HG03196 (cell line): ENCODE measurements around the gene PTPRE.
A peak's percentile ranks its signal among the peaks of the same experiment; 100 is the strongest.
"Not testable (repeated sequence)": the region's sequence is repeated elsewhere in the genome, so short reads cannot be mapped to it uniquely, and the experiment has no call there.

Source experiments
- ATAC-seq: cut with Tn5 transposase; IDR thresholded peaks from one replicate; pipeline ENCODE4 v1.9.1; 2021; ENCODE audit not compliant: unreplicated experiment

Gene PTPRE

DNA sequence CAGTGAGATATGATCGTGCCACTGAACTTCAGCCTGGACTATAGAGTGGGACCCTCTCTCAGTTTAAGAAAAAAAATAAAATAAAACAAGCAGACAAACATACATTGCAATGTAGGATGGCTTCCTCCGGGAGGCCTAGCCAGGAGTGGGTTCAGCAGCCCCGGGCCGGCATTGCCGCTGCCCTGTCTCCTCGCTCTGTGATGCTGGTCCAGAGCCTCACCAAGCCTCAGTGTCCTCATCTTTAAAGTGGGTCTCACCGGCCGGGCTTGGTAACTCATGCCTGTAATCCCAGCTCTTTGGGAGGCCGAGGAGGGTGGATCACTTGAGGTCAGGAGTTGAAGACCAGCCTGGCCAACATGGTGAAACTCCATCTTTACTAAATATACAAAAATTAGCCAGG lies 71.6 kb downstream of the PTPRE start:
- no peak for ATAC-seq

GRCh38 chr10:127979045-127979444 lies 72.1 kb downstream of the PTPRE start:
- no peak for ATAC-seq

DNA sequence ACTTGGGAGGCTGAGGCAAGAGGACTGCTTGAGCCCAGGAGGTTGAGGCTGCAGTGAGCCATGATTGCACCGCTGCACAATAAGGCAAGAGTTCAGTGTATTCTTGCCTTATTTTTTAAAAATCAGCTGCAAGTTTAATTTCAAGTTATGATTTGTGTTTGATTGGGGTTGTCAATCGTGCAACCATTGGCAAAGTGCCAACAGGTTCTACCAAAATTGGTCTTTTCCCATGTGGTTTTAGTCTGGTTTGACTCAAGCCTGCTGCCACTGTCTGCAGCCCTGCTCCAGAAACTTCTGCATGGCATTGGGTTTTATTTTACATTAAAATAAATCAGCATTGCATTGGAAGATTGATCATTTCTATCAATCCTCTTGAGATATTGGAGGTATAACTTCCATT lies 72.7 kb downstream of the PTPRE start:
- no peak for ATAC-seq

GRCh38 chr10:127980898-127981297 lies 74.0 kb downstream of the PTPRE start:
- ATAC-seq = no peak

DNA sequence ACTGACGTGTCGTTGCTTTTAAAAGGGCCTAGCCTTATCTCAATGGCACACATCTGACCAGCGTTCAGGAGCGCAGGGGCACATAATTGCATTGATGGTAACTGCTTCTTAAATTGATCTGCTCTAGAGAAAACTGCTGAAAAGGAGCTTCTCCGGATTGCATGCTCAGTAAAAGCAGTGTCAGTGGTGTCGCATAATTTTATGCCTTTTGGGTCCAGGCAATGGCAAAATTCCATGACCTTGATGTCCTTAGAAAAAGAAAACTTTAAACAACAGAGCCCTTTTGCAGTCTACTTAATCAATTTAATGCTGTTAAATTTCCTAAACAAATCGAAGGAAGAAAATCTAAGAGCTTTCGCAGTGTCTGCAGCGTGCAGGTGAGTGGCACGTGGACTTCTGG lies 75.7 kb downstream of the PTPRE start:
- no peak for ATAC-seq

GRCh38 chr10:127983344-127984100 lies 76.6 kb downstream of the PTPRE start:
- no peak for ATAC-seq

- no peak for ATAC-seq
These were observed 78.0 kb downstream of the PTPRE start for GRCh38 chr10:127984945-127985344.

- no peak for ATAC-seq
These were observed 79.9 kb downstream of the PTPRE start for GRCh38 chr10:127986531-127987466.

- no peak for ATAC-seq
These were observed 80.8 kb downstream of the PTPRE start for GRCh38 chr10:127987467-127988380.

GRCh38 chr10:127989481-127990012 lies 82.6 kb downstream of the PTPRE start:
- ATAC-seq = no peak

DNA sequence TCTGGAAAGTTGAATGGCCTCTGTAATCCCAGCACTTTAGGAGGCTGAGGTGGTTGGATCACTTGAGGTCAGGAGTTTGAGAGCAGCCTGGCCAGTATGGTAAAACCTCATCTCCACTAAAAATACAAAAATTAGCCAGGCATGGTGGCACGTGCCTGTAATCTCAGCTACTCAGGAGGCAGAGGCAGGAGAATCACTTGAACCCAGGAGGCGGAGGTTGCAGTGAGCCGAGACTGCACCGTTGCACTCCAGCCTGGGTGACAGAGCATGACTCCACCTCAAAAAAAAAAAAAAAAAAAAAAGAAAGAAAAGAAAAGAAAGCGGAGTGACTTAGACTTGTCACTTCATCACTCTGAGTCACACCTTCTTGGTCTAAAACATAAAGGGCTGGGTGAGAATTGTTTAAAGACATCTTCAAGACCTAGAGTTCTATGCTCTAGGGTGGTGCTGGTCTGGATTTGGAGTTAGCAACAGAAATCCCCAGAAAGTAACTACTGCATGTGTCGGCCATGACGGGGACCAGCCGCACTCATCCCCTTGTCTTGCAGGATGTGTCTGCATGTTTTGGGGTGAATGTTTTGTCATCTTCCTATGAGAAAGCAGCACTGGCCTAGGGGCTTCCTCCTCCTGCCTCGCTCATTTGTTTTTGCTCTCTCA lies 83.4 kb downstream of the PTPRE start:
- ATAC-seq = not testable (repeated sequence)

DNA sequence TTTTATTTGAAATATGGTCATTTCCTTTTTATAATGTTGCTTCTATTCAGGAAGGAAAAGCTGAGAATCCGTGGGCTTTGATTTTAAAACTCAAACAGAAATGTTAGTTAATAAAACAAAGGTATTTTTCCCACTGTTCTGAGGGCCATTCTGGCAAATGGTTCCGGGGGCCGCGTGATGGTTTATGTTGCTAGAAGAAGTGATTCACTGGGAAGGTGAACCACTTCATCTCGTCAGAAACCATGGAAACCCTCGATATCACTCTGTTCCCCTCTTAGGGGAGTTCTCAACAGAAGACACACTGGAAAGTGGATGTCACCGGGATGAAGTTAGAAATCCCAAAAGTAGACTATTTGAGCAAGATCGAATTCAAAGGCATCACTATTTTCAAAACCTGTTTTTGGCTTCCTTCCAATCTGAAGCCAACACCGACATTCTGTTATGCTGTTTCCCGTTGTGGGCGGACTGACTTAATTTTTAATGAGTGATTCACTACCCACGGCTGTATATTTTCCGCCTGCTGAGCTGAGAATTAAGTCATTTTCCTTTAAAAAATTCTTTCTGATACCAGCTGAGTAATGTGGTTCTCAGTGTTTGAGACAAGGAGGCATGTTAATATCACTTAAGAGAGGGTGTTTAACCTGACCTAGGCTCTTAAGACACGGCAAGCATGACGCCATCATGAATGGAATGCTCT lies 84.1 kb downstream of the PTPRE start:
- ATAC-seq = peak; percentile 47

- no peak for ATAC-seq
These were observed 84.8 kb downstream of the PTPRE start for GRCh38 chr10:127991543-127992255.

DNA sequence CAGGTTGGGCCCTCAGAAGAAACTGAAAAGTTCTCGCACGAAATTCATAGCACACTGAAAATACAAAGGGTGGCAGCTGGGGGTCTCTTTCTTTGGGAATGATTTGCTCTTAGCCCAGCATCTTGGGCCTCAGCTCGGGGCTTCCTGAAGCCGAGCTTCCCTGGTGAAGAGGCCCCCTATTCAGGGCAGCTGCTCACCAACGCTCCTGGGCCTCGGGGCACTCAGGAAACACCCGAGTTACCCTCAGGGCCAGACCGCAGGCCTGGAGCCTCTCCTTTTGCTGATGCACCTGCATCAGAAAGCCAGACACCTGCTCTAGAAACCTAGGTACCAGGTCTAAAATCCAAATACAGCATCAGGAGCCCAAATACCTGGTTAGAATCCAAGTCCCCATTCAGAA lies 85.5 kb downstream of the PTPRE start:
- ATAC-seq = no peak

GRCh38 chr10:127993056-127993690 lies 86.3 kb downstream of the PTPRE start:
- ATAC-seq = no peak

- no peak for ATAC-seq
These were observed 89.0 kb downstream of the PTPRE start for GRCh38 chr10:127995939-127996338.

GRCh38 chr10:127996586-127996985 lies 89.7 kb downstream of the PTPRE start:
- ATAC-seq = no peak

DNA sequence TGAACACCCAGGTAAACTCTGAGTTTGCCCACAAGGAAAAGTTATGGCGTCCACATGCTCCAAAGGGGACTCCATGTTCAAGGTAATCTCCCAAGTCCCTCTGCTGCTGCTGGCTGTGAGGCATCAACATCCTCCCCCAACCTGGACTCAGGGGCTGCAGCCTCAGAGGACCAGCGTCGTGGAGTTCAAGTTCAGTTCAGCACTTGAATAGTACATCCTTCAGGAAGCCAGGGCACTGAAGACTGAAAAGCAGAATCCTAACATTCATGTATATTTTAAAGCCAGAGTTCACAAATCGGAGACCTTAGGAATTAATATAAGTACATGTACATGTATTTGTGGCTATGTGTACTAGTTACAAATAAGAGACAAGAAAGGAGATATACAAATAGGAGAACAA lies 90.4 kb downstream of the PTPRE start:
- ATAC-seq = no peak

- ATAC-seq = no peak
These were observed 91.0 kb downstream of the PTPRE start for GRCh38 chr10:127997937-127998336.
